Sigmoid colon (tissue), 4 donors: ENCODE measurements around the gene MS4A13.

ENCODE experiments used
- CTCF ChIP-seq, 4 experiments: fragments of 450-650 bp in 3 of 4; fragments of 200-600 bp in 1 of 4; IDR thresholded peaks; one replicate each; pipeline ENCODE4 v1.5.1; 2016 to 2019; ENCODE audit warnings: antibody characterized with exemption in 4 of 4, mild to moderate bottlenecking in 3 of 4, moderate library complexity in 2 of 4
- EP300 ChIP-seq, 4 donors: sonication (generic); formaldehyde crosslinking; IDR thresholded peaks; one replicate each; pipeline ENCODE4 v1.6.1; 2017; ENCODE audit warnings: antibody characterized with exemption in 4 of 4
- POLR2A ChIP-seq, 2 donors: fragments of 450-650 bp; IDR thresholded peaks; one replicate each; pipeline ENCODE4 v1.6.1; 2016; ENCODE audit warnings: antibody characterized with exemption in 2 of 2, mild to moderate bottlenecking in 2 of 2, moderate library complexity in 2 of 2
- POLR2AphosphoS5 ChIP-seq, 4 donors: sonication (generic); formaldehyde crosslinking; IDR thresholded peaks; one replicate each; pipeline ENCODE4 v1.6.1; 2017; ENCODE audit warnings: antibody characterized with exemption in 4 of 4

DNA sequence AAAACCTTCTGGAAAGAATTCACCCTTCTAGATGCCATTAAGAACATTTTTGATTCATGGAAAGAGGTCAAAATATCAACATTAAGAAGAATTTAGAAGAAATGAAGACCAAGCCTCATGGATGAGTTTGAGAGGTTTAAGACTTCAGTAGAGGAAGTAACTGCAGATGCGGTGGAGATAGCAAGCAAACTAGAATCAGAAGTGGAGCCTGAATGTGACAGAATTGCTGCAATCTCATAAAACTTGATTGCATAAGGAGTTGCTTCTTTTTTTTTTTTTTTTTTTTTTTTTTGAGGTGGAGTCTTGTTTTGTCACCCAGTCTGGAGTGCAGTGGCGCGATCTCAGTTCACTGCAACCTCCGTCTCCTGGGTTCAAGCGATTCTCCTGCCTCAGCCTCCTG is 51.6 kb downstream of the MS4A13 start:
- TF ChIP-seq CTCF (IDR thresholded peaks at IDR 0.05) (no peak), POLR2AphosphoS5 (IDR thresholded peaks at IDR 0.05) (no peak), POLR2A (IDR thresholded peaks at IDR 0.05) (no peak), EP300 (IDR thresholded peaks at IDR 0.05) (no peak)
